ENCODE measurements around the gene PREB.
A peak's percentile ranks its signal among the peaks of the same experiment; 100 is the strongest.
"Not testable (repeated sequence)": the region's sequence is repeated elsewhere in the genome, so short reads cannot be mapped to it uniquely, and the experiment has no call there.

PREB gene

GRCh38 chr2:27133905-27134780 lies at the start of gene PREB:
TSS of gene PREB (minus strand) at chr2:27134636. CDS start at chr2:27134421, 215 bp downstream.
- DNase-seq = peak; percentile 99

DNA sequence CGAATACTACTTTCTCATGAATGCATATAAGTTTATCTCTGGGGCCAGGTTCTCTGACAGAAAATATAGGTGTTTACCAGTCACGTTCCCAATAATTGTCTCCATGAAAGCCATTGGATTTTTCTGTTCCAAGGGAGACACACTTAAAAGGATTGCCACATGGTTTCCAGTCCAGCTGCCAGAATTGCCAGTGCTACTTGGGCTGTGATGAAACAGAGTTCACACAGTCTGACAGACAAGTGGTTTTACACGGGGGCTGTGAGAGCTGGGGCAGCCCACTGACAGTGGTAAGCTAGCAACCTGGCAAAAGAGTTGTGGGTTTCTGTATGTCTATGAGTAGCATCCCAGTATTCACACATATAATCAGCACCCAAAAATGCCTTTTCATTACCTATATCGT lies 49.7 kb upstream of the PREB start:
- DNase-seq = no peak

- DNase-seq = no peak
Measured at GRCh38 chr2:27182346-27182745, 47.9 kb upstream of the PREB start.

DNA sequence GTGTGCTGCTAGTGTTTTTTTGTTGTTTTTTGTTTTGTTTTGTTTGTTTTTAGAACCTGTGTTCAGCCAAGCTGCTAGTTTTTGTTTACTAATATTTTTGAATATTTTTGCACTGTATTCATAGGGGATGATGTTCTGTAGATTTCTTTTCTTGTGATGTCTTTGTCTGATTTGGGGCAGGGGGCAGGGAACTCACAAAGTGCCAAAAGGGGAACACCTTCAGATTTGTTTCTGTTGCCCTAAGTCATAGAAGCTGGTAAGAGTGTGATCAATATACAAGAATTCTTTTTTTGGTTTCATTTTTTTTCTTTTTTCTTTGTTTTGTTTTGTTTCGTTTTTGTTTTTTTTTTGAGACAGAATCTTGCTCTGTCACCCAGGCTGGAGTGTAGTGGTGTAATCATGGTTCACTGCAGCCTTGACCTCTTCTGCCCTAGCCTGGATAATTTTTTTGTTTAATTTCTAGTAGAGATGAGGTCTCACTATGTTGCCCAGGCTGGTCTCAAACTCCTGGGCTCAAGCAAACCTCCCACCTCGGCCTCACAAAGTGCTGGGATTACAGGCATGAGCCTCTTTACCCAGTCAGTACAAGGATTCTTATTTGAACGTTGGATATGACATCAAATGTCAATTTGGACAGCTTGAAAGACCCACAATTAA lies 45.0 kb upstream of the PREB start:
- DNase-seq = no peak

DNA sequence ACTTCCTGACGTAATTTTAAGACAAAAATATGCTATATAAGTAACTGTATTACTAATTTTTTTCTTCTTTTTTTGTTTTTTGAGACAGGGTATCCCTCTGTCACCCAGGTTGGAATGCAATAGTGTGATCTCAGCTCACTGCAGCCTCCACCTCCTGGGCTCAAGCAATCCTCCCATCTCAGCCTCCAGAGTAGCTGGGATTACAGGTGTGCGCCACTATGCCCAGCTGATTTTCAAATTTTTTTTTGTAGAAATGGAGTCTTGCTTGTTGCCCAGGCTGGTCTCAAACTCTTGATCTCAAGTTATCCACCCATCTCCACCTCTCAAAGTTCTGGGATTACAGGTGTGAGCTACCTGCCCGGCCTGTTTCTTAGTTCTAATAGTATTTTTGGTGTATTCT lies 44.0 kb upstream of the PREB start:
- no peak for DNase-seq

GRCh38 chr2:27177441-27178351 lies 43.3 kb upstream of the PREB start:
- no peak for DNase-seq

DNA sequence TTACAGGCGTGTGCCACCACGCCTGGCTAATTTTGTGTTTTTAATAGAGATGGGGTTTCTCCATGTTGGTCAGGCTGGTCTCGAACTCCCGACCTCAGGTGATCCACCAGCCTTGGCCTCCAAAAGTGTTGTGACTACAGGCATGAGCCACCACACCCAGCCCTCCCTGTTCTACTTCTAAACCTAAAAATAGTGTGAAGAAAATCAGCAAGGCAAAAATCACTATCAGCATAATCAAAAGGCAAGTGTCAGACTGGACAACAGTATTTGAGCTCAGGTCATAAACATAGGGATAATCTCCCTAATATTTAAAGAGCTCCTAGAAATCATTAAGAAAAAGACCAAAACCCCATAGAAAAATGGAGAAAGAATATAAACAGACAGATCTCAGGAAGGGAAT lies 41.3 kb upstream of the PREB start:
- not testable (repeated sequence) for DNase-seq

GRCh38 chr2:27175330-27175729 lies 40.9 kb upstream of the PREB start:
- DNase-seq = no peak

DNA sequence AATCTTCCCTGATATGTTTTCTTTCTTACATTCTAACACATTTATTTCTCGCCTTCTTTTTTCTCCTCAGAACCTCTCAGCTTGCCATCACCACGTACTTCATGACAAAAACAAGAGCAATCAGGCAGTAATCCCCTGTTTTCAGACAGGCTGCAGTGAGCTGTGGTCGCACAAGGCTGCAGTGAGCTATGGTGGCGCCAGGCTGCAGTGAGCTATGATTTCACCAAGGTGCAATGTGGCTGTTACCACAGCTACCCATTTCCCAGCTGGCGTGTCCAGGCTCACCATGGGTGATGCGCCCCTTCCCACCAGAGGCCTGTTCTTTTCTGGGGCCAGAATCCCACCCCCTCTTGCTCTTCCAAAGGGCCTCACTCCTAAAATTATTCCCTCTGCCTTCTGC lies 40.2 kb upstream of the PREB start:
- no peak for DNase-seq

- DNase-seq = no peak
Measured at GRCh38 chr2:27171351-27171848, 37.0 kb upstream of the PREB start.

DNA sequence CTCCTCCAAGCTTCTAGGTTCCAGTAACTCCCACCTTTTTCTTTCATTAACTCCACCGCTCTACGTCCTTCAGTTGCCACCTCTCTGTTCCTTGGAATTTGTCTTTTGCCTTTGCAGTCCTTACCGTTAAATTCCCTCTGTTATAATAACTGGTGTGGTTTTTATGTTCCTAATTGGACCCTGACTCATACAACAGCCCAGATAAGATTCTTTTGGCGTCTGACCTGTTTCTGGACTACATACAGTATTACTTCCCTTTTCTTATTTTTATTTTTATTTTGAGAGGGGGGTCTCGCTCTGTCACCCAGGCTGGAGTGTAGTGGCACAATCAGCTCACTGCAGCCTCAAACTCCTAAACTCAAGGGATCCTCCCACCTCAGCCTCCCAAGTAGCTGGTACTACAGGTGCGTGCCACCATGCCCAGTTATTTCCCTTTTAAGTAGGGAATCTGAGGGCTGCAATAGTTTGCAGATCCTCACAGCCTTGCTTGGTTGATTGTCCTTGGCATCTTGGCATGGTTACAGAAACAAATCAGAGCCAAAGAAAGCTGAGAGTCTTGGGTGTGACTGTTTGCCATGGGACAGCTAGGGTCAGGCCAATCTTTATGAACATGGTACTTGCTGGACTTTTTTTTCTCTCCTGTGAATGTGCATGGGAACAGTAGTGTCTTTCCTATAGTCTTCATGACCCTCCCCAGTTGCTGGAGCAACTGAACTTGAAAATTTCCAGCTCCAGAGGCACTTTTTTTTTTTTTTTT lies 36.3 kb upstream of the PREB start:
- no peak for DNase-seq

- DNase-seq = no peak
Measured at GRCh38 chr2:27164960-27165763, 30.7 kb upstream of the PREB start.

- no peak for DNase-seq
Measured at GRCh38 chr2:27162151-27163121, 28.0 kb upstream of the PREB start.

DNA sequence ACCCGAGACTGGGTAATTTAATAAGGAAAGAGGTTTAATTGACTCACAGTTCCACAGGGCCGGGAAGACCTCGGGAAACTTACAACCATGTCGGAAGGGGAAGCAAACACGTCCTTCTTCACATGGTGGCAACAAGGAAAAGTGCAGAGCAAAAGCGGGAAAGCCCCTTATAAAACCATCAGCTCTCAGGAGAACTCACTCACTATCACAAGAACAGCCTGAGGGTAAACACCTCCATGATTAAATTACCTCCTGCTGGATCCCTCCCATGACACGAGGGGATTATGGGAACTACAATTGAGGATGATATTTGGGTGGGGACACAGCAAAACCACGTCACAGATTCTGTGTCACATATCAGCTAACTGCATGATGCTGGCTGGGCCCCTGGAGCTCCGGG lies 25.8 kb upstream of the PREB start:
- DNase-seq = no peak

DNA sequence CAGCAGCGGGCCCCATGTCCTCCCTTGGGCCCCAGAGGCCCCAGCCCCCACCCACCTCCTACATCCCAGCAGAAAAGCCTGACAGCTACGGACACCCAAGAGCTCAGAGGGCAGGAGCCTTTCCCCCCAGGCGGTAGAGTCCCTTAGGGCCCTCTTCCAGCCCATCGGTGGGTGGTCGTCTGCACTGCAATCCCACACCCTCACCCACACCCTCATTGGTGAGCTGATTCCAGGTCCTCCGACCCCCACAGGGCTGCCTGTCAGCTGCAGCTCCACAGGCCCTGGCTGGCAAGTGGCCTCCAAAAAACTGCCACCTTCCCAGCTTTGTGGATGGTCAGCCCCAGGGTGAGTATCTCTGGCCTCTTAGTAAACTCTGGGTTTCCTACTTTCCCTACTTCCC lies 24.8 kb upstream of the PREB start:
- no peak for DNase-seq

GRCh38 chr2:27158468-27158867 lies 24.0 kb upstream of the PREB start:
- DNase-seq = no peak

GRCh38 chr2:27155069-27155520 lies 20.7 kb upstream of the PREB start:
- no peak for DNase-seq

DNA sequence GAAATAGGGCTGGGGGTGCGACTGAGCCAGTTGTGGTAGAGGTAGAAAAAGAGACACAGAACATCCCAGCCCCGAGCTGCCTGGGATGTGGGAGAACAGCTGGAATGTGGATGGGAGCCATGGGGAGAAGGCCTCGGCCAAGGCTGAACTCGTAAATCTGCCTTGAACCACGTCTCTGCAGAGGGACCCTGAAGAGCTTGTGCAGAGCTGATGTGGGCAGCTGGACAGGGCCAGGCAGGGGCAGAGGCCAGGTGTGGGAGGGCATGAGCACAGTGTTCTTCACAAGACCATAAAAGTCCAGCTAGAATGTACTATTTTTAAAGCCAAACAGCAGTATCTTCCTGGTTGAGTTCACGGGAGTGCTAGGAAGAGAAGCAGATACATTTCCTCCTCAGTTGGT lies 20.1 kb upstream of the PREB start:
- DNase-seq = no peak

DNA sequence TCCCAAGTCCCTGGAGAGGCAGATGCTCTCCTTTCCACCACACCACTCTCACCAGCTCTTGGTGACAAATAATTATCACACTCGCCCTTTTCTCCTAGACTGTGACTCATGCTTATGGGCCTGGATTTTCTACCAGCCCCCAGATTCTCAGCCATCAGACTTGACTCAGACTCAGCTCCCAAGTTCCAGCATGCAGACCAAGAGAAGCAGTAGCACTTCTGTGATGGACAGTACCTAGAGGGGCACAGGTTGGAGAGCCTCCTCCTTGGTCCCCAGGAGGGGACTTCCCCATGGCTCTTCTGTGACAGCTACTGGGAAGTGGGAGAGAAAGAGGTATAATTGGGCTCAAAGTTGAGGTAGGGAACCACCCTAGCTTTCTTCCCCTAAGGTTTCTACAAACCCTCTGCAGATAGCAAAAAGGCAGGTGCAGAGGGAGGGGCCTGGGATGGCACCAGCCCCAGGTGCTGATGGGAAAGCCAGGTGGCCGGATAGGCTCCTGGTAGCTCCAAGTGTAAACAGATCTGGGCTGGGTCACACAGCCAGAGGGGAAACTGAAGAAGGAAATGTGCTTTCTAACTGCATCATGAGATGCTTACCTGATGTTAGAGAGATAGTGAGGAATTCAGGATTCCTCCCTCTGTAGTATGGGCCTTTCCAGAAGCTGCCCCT lies 18.5 kb upstream of the PREB start:
- DNase-seq = no peak
